ENCODE data around the gene RCOR1. TPM values are rescaled to one million over a fixed set of nuclear protein-coding genes. Genes with fewer than 3 reads are reported as not detected.
"Not testable (repeated sequence)": the region's sequence is repeated elsewhere in the genome, so short reads cannot be mapped to it uniquely, and the experiment has no call there.

The RCOR1 gene
- polyA plus RNA-seq (2012; ENCODE audit: insufficient read depth, insufficient read length) = 26.2 TPM

- peak within 1 kb of the TSS; percentile 74 for H3K4me3 ChIP-seq (ENCODE audit: low read length)
- DNase-seq (ENCODE audit: low read depth, low spot score) = peak; percentile 96
Observed at GRCh38 chr14:102591944-102592762, at the start of gene RCOR1. RCOR1 (plus strand) TSS chr14:102592649; CDS start chr14:102592887, 238 bp downstream.

DNA sequence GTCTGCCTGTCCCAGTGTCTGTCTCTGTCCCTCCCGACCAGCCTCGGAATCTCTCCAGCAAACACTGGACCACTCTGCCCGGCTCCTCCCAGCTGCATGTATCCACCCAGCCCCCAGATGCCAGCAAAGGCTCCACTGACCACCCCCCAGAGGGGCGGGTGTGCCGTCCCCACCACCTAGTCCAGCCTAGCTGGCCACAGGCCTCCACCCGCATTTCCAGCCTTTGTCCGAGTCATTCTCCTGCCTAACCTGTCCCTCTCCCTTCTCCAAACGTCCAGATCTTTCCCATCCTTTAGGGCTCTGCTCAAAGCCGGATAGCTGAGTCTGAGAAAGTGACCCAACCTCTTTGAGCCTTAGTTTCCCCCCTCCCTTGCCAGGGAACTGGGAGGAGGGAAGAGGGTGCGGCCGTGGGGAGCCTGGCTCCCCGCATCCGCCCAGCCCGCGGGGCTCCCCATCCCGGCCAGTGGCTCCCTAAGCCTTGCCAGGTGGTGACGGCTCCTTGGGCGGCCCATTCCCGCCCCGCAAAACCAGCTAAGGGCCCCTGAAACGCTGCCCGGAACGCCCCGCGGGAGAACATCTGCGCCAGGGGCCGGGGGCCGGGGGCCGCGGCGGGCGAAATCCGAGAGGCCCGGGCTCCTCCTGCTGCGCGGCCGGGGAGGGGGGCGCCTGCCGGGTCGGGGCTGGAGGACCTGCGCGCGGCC is 48.3 kb upstream of the RCOR1 start:
- DNase-seq (ENCODE audit: low read depth, low spot score) = no peak
- no peak overlapping the region for H3K4me3 ChIP-seq (ENCODE audit: low read length)

DNA sequence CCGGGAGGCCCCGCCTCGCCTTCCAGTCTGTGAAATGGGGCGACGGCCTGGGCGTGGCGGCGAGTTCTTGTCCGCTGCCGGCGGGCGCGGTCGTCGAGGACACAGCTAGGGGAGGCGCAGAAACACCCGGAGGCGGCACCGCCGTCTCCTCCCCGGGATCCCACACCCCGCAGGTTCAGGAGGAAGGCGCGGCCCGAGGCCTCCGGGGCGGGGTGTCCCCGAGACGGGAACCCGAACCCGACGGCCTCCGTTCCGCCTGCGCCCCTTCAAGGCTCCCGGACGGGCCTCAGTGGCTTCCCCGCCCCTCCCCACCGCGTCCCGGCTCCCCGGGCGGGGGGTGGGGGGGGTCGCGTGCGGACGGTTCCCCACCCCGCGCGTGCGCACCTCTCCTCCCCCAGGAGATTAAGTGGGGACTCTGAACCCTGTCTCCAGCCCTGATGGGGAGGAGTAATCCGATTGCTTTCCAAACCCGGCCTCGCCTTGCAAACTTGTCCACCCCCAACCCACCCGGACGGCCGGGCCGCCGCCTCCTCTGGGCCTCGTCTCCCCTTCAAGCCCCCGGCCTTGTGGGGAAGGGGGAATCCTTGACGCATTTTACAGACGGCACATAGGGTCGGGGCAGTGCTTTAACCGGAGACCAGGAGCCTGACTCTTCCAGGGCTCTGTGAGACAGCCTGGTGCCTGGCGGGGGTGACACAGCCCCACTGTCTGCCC is 47.5 kb upstream of the RCOR1 start:
- DNase-seq (ENCODE audit: low read depth, low spot score) = no peak
- H3K4me3 ChIP-seq (ENCODE audit: low read length) = no peak overlapping the region

GRCh38 chr14:102545461-102546265 is 46.8 kb upstream of the RCOR1 start:
- no peak overlapping the region for H3K4me3 ChIP-seq (ENCODE audit: low read length)

DNA sequence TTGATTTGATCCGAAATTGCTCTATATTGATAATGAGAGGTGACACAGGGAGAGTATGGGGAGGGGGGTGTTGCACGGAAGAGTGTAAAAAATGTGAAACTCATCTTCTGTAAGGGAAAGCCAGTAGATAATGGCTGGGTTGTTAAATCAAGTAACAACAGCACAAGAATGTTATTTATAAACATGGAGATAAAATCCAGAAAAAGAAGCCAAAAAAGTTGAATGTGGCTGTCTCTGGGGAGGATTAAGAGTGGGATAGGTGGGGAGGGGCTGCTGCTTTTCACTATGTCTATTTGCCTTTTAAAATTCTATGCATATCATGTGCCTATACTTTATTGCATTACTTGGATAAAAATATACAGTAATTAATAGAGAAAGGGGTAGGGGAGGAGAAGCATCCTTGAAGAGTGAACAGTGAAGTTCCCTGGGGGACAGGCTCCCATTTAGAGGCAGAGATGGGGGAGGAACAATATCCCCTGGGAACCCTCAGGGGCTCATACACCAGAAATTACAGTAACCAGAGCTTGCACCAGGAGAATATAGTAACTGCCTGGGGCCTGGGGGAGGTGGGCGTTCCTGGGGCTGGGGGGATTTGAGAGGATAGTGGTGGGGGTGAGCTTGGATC is 43.7 kb upstream of the RCOR1 start:
- H3K4me3 ChIP-seq (ENCODE audit: low read length) = no peak overlapping the region

More at GRCh38 chr14:102545461-102546265, 46.8 kb upstream of the RCOR1 start:
- no peak for DNase-seq (ENCODE audit: low read depth, low spot score)

DNA sequence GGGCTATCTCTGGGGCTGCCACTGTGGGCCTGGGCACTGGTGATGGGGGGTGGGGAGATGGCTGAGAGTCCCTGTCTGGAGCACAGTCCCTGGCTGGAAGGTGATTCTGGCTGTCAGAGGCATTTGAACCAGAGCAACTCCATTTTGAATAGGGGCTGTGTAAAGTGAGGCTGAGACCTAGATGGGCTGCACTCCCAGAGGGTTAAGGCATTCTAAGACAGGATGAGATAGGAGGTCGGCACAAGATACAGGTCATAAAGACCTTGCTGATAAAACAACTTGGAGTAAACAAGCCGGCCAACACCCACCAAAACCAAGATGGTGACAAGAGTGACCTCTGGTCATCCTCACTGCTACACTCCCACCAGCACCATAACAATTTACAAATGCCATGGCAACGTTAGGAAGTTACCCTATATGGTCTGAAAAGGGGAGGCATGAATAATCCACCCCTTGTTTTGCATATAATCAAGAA is 41.5 kb upstream of the RCOR1 start:
- not testable (repeated sequence) for H3K4me3 ChIP-seq (ENCODE audit: low read length); DNase-seq (ENCODE audit: low read depth, low spot score)

More for the DNA sequence above, 43.7 kb upstream of the RCOR1 start:
- DNase-seq (ENCODE audit: low read depth, low spot score) = no peak

GRCh38 chr14:102551995-102552705 is 40.3 kb upstream of the RCOR1 start:
- no peak for DNase-seq (ENCODE audit: low read depth, low spot score)
- no peak overlapping the region for H3K4me3 ChIP-seq (ENCODE audit: low read length)

- no peak for DNase-seq (ENCODE audit: low read depth, low spot score)
- H3K4me3 ChIP-seq (ENCODE audit: low read length) = no peak overlapping the region
Observed at GRCh38 chr14:102554821-102555819, 37.3 kb upstream of the RCOR1 start.

- no peak overlapping the region for H3K4me3 ChIP-seq (ENCODE audit: low read length)
Observed at GRCh38 chr14:102556098-102556677, 36.3 kb upstream of the RCOR1 start.

DNA sequence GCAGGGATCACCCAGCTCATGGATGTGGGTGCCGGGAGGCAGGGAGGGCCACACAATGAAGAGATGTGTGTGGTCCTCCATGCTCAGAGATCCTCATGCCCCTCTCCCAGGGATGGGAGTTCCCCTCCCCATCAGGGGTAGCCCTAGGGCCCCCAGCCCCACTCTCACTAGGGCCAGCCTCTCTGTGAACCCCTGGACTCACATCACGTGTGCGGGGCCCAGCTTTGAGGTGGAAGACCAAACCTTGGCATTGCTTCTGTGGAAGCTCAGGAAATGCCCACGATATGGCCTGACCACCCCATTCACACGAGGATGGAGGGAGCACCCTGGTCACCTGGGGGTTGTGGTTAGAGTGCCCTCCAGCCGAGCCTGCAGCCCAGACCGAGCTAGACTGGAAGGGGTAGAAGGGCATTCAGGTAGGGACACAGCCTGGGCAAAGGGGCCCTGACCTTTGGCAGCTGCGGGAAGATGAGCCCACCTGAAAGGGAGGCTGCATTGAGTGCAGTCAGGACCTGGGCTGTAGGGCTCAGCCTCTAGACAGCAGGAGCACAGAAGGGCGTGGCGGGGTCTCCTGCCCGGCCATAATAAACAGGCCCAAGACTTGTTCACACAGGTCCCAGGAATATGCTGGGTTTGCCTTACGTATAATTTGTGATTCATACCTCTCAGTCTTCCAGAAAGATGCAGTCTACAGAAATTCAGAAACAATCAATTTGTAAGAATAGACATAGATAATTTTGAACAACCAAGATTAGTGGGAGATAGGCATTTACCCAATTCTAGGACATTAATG is 34.8 kb upstream of the RCOR1 start:
- DNase-seq (ENCODE audit: low read depth, low spot score) = no peak
- H3K4me3 ChIP-seq (ENCODE audit: low read length) = no peak overlapping the region

More at GRCh38 chr14:102556098-102556677, 36.3 kb upstream of the RCOR1 start:
- DNase-seq (ENCODE audit: low read depth, low spot score) = no peak

DNA sequence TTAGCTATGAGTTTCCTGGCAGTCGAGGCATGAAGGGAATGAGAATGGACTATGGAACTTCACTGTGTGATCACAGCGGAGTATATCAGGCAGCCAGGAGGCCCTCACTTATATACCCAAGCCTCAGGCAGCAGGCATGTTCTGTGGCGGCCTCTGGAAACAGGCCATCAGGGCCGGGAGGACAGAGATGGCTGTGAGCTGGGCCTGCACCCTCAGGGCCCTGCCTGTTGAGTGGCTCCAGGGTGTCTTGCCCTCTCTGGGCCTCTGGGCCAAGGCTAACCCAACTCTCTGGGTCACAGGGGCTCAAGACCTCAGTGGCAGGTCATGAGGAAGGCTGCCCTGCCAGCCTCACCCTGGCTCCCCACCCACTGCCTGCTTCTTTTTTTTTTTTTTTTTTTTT is 33.9 kb upstream of the RCOR1 start:
- DNase-seq (ENCODE audit: low read depth, low spot score) = no peak
- H3K4me3 ChIP-seq (ENCODE audit: low read length) = no peak overlapping the region

DNA sequence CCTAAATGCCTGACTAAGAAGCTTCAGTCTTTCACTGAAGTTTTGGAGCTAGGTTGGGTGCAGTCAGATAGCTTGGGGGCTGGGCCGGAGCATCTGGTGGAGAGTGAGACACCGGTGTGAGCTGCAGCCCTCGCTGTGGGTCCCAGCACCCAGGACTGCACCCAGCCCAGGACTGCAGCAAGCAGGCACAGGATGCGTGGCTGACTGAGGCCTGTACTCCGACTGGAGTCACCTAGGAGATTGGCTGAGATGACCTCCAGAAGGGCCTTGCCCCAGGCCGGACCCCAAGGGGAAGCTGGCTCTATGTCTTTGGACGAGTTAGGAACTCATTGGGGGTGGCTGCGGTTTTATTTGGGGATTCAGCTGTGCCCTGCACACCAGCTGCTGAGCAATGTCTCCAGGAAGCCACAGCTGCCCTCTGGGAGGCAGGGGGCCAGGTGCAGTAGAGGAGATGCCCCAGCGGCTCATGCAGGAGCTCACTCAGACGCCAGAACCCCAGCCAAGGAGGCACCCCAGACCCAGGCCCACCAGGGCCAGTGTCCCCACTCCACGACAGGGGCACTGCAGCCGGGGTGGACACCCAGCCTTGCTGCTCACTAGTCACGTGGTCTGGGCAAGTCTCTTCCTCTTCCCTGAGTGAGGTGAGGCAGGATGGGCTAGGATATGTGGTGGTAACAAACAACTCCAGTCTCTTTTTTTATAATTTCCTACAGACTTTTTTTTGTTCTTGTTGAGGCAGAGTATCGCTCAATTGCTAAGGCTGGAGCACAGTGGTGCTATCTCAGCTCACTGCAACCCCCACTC is 31.8 kb upstream of the RCOR1 start:
- peak; percentile 10 for DNase-seq (ENCODE audit: low read depth, low spot score)
- H3K4me3 ChIP-seq (ENCODE audit: low read length) = no peak overlapping the region

GRCh38 chr14:102565331-102565887 is 27.0 kb upstream of the RCOR1 start:
- no peak overlapping the region for H3K4me3 ChIP-seq (ENCODE audit: low read length)
- DNase-seq (ENCODE audit: low read depth, low spot score) = no peak

DNA sequence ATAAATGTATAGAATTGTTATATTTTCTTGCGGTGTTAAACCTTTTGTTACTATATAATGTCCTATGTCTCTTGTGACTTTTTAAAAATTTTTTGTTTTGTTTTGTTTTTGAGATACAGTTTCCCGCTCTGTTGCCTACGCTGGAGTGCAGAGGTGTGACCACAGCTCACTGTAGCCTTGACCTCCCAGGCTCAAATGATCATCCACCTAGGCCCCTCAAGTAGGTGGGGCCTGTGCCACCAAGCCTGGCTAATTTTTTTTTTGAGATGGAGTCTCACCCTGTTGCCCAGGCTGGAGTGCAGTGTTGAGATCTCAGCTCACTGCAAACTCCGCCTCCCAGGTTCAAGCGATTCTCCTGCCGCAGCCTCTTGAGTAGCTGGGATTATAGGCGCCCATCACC is 26.5 kb upstream of the RCOR1 start:
- H3K4me3 ChIP-seq (ENCODE audit: low read length) = no peak overlapping the region
- DNase-seq (ENCODE audit: low read depth, low spot score) = no peak

Data from Jurkat, Clone E6-1 (cell line).